Astrocyte of the spinal cord (primary cell): Measurements from ENCODE around the gene CLASP1.

Experiments
- DNase-seq: peaks from one replicate; pipeline ENCODE4 v3.0.0; 2011; ENCODE audit warnings: low read depth, low spot score
- H3K4me3 ChIP-seq: 2 replicates; pipeline ENCODE4 v1.5.1; 2011; ENCODE audit warnings: low read depth, mild to moderate bottlenecking, low read length, moderate library complexity
- in situ Hi-C: cut with HindIII; loops from 2 replicates; pipeline ENCODE4 v1.10.0; 2017; ENCODE audit warnings: low sequenced_read_pairs
- TF ChIP-seq, protein P1 (sequence below): IDR thresholded peaks from 2 replicates; pipeline ENCODE4 v1.5.1; 2012; ENCODE audit warnings: low read depth, mild to moderate bottlenecking, low read length, inconsistent platforms

CLASP1 gene

DNA sequence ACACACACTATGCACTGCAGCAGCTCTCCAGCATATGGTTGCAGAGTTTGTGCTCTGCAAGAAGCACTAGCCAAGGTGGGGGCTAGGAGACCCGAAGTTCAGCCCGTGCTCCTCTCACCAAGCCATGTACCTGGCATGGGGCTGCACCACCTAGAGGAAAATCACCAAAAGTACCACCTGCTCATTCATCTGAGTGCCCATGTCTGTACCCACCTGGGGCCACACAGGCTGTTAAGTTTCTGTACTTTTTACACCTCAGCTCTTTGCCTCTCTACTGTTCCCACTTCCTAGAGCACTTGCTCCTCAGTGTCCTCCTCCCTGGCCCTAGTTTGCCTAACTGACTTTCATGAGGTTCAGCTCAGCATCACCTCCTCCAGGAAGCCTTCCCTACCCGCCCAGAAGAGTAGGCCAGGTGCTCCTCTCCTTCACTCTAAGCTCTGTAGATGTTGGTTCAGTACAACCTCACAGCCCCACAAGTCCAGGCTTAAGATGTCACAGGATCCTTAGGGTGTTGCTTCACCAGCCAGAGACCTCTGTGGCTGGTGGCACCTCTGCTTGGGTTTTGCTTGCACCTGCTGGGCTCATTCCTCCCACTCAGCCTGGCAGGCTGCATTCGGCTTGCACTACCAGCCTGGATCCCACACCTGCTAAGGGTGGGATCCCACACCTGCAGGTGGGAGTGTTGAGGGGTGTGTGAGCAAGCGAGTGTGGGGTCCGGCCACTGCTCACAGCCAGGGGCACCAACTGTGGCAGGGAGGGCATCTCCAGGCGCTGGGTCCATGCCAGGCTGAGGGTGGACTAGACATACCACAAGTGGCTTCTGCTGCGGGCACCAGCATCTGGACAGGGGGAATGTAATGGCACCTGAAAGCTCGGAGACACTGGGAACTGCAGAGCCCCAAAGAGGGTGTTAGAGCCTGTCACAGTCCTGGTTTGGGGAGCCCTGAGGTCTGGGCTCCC is 354.1 kb downstream of the CLASP1 start:
- DNase-seq, result no peak
- TF ChIP-seq, protein P1, sequence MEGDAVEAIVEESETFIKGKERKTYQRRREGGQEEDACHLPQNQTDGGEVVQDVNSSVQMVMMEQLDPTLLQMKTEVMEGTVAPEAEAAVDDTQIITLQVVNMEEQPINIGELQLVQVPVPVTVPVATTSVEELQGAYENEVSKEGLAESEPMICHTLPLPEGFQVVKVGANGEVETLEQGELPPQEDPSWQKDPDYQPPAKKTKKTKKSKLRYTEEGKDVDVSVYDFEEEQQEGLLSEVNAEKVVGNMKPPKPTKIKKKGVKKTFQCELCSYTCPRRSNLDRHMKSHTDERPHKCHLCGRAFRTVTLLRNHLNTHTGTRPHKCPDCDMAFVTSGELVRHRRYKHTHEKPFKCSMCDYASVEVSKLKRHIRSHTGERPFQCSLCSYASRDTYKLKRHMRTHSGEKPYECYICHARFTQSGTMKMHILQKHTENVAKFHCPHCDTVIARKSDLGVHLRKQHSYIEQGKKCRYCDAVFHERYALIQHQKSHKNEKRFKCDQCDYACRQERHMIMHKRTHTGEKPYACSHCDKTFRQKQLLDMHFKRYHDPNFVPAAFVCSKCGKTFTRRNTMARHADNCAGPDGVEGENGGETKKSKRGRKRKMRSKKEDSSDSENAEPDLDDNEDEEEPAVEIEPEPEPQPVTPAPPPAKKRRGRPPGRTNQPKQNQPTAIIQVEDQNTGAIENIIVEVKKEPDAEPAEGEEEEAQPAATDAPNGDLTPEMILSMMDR, result no peak
- in situ Hi-C loops, result no loop called here
- H3K4me3 ChIP-seq, result no peak overlapping the region

GRCh38 chr2:121293450-121294325 is 355.6 kb downstream of the CLASP1 start:
- in situ Hi-C loops, result no loop called here

GRCh38 chr2:121291251-121291580 is 358.0 kb downstream of the CLASP1 start:
- no peak for DNase-seq
- TF ChIP-seq, protein P1, result no peak
- no peak overlapping the region for H3K4me3 ChIP-seq
- in situ Hi-C loops, result no loop called here

More at GRCh38 chr2:121293450-121294325, 355.6 kb downstream of the CLASP1 start:
- TF ChIP-seq, protein P1, result no peak
- H3K4me3 ChIP-seq, result no peak overlapping the region
- DNase-seq, result no peak

DNA sequence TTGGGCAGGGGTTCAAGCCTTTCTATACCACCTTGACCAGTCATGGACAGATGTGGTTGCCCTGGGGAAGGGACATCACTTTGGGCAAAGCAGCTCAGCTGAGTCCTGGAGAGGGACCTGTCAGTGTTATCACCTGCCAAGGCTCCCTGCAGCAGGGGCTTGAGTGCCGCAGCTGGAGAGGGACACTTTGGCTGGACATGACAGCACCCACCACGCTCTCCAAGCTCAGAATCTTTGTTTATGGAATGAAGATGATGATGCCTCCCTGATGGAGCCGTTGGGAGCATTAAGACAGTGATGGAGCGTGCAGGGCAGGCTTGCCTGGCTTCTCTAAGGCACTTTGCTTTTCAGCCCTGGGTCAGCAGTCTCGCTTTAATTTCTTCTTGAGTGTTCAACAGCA is 360.0 kb downstream of the CLASP1 start:
- no peak for DNase-seq
- in situ Hi-C loops, result no loop called here
- TF ChIP-seq, protein P1, result no peak
- no peak overlapping the region for H3K4me3 ChIP-seq

DNA sequence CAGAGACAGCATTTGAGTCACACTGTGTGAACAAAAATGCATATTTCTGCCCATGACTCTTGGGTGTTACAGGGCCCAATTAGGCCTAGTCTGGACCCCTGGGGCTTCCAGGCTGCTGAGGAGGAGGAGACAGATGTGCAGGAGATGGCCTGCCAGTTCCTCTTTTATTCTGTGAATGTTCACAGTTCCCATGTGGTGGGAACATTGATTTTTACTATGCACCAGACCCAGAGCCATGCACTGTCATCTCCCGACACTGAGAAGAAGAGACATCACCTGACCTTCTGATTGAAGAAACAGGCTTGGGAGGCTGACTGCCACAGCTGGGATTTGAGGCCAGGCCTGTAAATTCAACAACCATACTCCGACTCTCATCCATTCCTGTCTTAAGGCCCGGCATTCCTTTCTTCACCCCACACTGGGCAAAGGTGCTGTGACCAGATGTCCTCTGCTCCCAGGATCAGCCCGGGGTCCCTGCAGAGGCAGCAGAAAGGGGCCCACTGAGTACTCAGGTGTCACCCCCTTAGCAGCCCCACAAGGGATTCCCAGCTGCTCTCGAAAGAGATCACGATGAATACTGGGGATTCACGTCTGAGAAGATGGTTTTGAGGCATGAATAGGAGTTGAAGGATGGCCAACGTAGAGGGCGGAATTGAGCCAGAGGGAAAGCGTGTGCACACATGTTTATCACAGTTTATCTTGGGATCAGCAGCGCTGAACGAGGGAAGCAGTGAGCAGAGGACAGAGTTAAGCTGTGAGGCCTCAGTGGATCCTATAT is 360.6 kb downstream of the CLASP1 start:
- no peak overlapping the region for H3K4me3 ChIP-seq
- in situ Hi-C loops, result no loop called here
- TF ChIP-seq, protein P1, result no peak
- no peak for DNase-seq

DNA sequence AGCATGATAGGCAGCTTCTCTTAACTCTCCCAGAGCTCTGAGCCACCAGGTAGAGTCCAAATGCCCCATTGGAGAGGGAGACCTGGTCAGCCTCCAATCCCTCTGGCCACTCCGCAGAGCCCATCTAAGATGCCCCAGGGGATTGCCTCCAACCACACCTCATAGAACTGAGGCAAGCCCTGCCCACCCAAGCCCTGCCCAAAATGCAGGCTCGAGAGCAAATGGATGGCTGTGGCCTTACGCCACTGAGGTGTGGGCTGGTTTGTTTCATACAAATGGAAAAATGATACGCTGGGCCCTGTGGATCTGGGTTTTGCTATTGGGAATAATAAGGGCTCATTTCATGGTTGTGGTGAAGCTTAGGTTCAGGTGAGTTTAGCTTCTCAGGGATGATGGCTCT is 361.3 kb downstream of the CLASP1 start:
- in situ Hi-C loops, result no loop called here
- no peak overlapping the region for H3K4me3 ChIP-seq
- no peak for DNase-seq
- TF ChIP-seq, protein P1, result no peak
